Eye (tissue), 1 donor: ENCODE results near the gene MYNN.
"Not testable (repeated sequence)": the region's sequence is repeated elsewhere in the genome, so short reads cannot be mapped to it uniquely, and the experiment has no call there.

Experiments used
- DNase-seq: peaks from one replicate; pipeline ENCODE4 v3.0.0-alpha.2; 2015

MYNN gene

GRCh38 chr3:169772897-169773816 is at the start of gene MYNN:
TSS of gene MYNN (plus strand) at chr3:169773396. CDS start at chr3:169774296, 900 bp downstream.
- peak; percentile 97 for DNase-seq

- not testable (repeated sequence) for DNase-seq
Observed at GRCh38 chr3:169731857-169732256, 41.3 kb upstream of the MYNN start.

GRCh38 chr3:169739067-169739466 is 34.1 kb upstream of the MYNN start:
- no peak for DNase-seq

- peak; percentile 54 for DNase-seq
Observed at GRCh38 chr3:169744366-169745054, 28.7 kb upstream of the MYNN start.

- no peak for DNase-seq
Observed at GRCh38 chr3:169746924-169747323, 26.3 kb upstream of the MYNN start.

GRCh38 chr3:169748670-169749069 is 24.5 kb upstream of the MYNN start:
- DNase-seq: no peak

GRCh38 chr3:169750665-169751064 is 22.5 kb upstream of the MYNN start:
- DNase-seq: no peak

GRCh38 chr3:169751875-169752274 is 21.3 kb upstream of the MYNN start:
- no peak for DNase-seq

GRCh38 chr3:169754711-169755110 is 18.5 kb upstream of the MYNN start:
- DNase-seq: no peak

- DNase-seq: no peak
Observed at GRCh38 chr3:169755488-169755887, 17.7 kb upstream of the MYNN start.

- no peak for DNase-seq
Observed at GRCh38 chr3:169758359-169758994, 14.7 kb upstream of the MYNN start.

GRCh38 chr3:169759256-169759655 is 13.9 kb upstream of the MYNN start:
- no peak for DNase-seq

GRCh38 chr3:169760479-169760878 is 12.7 kb upstream of the MYNN start:
- no peak for DNase-seq

GRCh38 chr3:169764312-169764881 is 8.8 kb upstream of the MYNN start:
- DNase-seq: peak; percentile 81

- peak; percentile 96 for DNase-seq
Observed at GRCh38 chr3:169764882-169765612, 8.1 kb upstream of the MYNN start, which contains the start of gene TERC. TSS of gene TERC (minus strand) at chr3:169765060.

GRCh38 chr3:169769287-169770181 is 3.7 kb upstream of the MYNN start, which contains the start of gene ACTRT3:
TSS of gene ACTRT3 (minus strand) at chr3:169769561. CDS start at chr3:169769520, 41 bp downstream.
- peak; percentile 89 for DNase-seq

GRCh38 chr3:169771497-169772304 is 1.5 kb upstream of the MYNN start:
- DNase-seq: peak; percentile 98

- peak; percentile 94 for DNase-seq
Observed at GRCh38 chr3:169772305-169772896, 795 bp upstream of the MYNN start.

GRCh38 chr3:169774186-169774585 is 990 bp downstream of the MYNN start:
- DNase-seq: no peak

GRCh38 chr3:169777822-169778221 is 4.6 kb downstream of the MYNN start:
- no peak for DNase-seq
